Motor neuron (in vitro differentiated cells): Measurements from ENCODE around the gene COL8A2. TPM values are rescaled to one million over a fixed set of nuclear protein-coding genes. Genes with fewer than 3 reads are reported as not detected.
A peak's percentile ranks its signal among the peaks of the same experiment; 100 is the strongest.

Experiments used
- ATAC-seq, 8 experiments: fragments of 200-7000 bp; cut with Tn5 transposase; replicated peaks in 6 of 8; 2 replicates each; pipeline ENCODE4 v1.8.0; 2021; ENCODE audit warnings: mild to moderate bottlenecking in 8 of 8, moderate library complexity in 8 of 8
- H3K27ac ChIP-seq, 2 donors: fragments of 250-450 bp; sonication (Bioruptor Pico); 2 replicates each; pipeline ENCODE4 v1.9.0; 2021; ENCODE audit warnings: antibody characterized with exemption in 2 of 2, mild to moderate bottlenecking in 2 of 2, moderate library complexity in 1 of 2
- H3K4me1 ChIP-seq, 2 donors: fragments of 250-450 bp; sonication (Bioruptor Pico); replicated peaks in 1 of 2; 2 replicates each; pipeline ENCODE4 v1.6.1; 2021; ENCODE audit warnings: antibody characterized with exemption in 2 of 2, mild to moderate bottlenecking in 2 of 2, moderate library complexity in 1 of 2
- H3K4me3 ChIP-seq, 5 donors: fragments of 250-450 bp; sonication (Bioruptor Pico); 2 replicates each; pipeline ENCODE4 v1.9.0; 2021; ENCODE audit warnings: antibody characterized with exemption in 5 of 5, mild to moderate bottlenecking in 5 of 5, moderate library complexity in 4 of 5
- WGBS, 10 experiments: fragments of 450-650 bp; shearing (Covaris generic); methylation state at CpG; one replicate each; pipeline ENCODE4 v1.0.0; 2022; 5-methylcytosine and 5-hydroxymethylcytosine counted together
- in situ Hi-C, 9 experiments: fragments of 400-800 bp; cut with MboI; loops; one replicate each; pipeline ENCODE4 v1.15.0; 2021; ENCODE audit warnings: low sequenced_read_pairs in 9 of 9, low pct_unique_long_range_greater_than_20kb in 2 of 9; ENCODE audit not compliant: unreplicated experiment in 9 of 9
- total RNA-seq, 8 experiments: library from RNA; unstranded; fragments of 300-600 nt; gene quantifications; 2 replicates each; pipeline versions ENCODE4 v1.2.3 to v1.2.4, GENCODE V29; 2022

The COL8A2 gene
- total RNA-seq, 8 experiments from 2014 or later, result 0.31 to 12.3 (median 0.61) TPM

DNA sequence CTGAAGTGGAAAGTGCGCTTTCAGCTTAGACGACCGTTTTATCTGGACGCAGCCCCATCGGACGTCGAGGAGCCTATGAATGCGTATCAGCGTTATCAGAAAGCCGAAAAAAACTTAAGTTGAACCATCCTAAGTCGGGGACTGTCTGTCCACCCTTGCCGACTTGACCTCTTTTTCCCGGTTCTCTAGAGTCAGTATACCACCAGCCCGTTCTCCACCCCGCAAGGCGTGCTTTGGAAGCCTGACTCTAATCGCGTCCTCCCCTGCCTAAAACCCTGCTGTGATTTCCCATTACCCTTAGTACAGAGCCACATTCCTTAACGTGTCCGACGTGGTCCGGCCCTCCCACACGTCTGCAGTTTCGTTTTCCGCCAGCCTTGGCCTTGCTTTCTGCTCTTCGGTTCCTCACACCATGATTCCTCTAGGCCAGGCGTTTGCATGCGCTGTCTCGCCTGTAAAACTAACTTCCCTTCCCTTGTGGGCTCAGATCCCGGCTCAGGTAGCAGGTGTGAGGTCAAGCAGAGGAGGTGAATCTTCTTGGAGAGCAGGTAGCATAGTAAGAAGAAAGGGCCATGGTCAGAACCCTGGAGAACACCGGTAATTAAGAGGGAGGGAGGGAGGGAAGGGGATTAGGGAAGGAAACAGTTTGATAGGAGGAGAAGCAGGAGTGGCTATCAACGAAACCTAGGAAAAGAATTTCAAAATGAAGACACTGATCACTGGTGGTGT is 35.5 kb downstream of the COL8A2 start:
- H3K27ac ChIP-seq, result peak overlapping the region; percentile 86 to 93
- peak overlapping the region; percentile 65 to 94 (median 83) for H3K4me3 ChIP-seq
- ATAC-seq, result peak in 5 of 8 experiments; percentile 1 to 51 (median 6)
- WGBS, 10 experiments, result 0 to 42% (median 9%) methylated on average over 1 to 31 of the region's 32 CpGs
- H3K4me1 ChIP-seq, result peaks cover 12 to 13% of the 10 kb centered on the region in 2 donors
- in situ Hi-C loops, result loop anchor here in 1 of 9 experiments (10.0 kb wide), 1 partner anchor 335 kb away; no protein-coding TSS in a partner anchor

GRCh38 chr1:36088577-36089392 is 36.2 kb downstream of the COL8A2 start, which contains the start of gene ADPRS:
Gene ADPRS (plus strand): TSS chr1:36088892. CDS start chr1:36088905, 13 bp downstream.
- in situ Hi-C loops, result no loop called here
- Histone ChIP-seq H3K4me3 (peak within 1 kb of the TSS; percentile 65 to 94 (median 83)), H3K27ac (peak within 1 kb of the TSS; percentile 86 to 93), H3K4me1 (peaks cover 14 to 18% of the 10 kb centered on the region in 2 donors)
- 0 to 1% (median 0%) methylated on average over 5 to 19 of the region's 84 CpGs; no CpG with 5 or more reads in 6 of the 10 experiments for WGBS, 10 experiments
- ATAC-seq, result peak; percentile 80 to 88 (median 82)

GRCh38 chr1:36088265-36088576 is 36.8 kb downstream of the COL8A2 start:
- in situ Hi-C loops, result no loop called here
- ATAC-seq, result peak in 3 of 8 experiments; percentile 3 to 13 (median 6)
- H3K4me3 ChIP-seq, result peak overlapping the region; percentile 65 to 94 (median 83)
- WGBS, 10 experiments, result 10 to 100% (median 20%) methylated on average over 1 to 4 of the region's 8 CpGs; no CpG with 5 or more reads in 6 of the 10 experiments
- peak overlapping the region; percentile 17 to 93 for H3K27ac ChIP-seq
- H3K4me1 ChIP-seq, result peaks cover 14 to 18% of the 10 kb centered on the region in 2 donors

DNA sequence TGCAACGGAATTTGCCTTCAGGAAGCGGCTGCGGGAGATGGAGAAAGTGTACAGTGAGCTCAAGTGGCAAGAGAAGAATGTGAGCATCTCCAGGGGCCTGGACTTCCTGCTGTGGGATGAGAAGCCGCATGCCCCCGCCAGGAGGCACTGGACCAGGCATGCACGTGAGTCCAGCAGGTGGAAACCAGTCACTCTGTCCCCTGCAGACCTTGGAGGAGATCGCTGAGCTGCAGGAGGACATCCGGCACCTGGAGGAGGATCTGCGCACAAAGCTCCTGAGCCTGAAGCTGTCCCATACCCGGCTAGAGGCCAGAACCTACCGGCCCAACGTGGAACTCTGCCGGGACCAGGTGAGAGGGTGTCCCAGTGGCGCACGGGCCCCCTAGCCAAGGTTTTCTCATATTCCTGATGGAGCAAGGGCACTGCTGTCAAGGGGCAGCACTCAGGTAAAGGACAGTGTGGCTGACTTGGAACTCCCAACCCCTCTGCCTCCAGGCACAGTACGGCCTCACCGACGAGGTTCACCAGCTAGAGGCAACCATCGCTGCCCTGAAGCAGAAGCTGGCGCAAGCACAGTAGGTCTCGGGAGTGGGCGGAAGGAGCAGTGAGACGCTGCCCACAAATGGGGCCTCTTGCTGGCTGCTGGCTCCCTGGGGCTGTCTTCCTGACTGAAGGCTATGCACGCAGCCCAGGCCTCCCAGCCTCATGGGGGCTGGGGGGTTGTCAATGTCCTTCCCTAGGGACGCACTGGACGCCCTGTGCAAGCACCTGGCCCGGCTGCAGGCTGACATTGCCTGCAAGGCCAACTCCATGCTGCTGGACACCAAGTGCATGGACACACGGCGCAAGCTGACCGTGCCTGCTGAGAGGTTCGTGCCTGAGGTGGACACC is 37.5 kb downstream of the COL8A2 start:
- H3K4me1 ChIP-seq, result peaks cover 14 to 18% of the 10 kb centered on the region in 2 donors
- in situ Hi-C loops, result no loop called here
- H3K27ac ChIP-seq, result no peak overlapping the region
- WGBS, 10 experiments, result 27 to 100% (median 93%) methylated on average over 1 to 20 of the region's 31 CpGs; no CpG with 5 or more reads in 1 of the 10 experiments
- ATAC-seq, result no peak
- H3K4me3 ChIP-seq, result no peak overlapping the region

DNA sequence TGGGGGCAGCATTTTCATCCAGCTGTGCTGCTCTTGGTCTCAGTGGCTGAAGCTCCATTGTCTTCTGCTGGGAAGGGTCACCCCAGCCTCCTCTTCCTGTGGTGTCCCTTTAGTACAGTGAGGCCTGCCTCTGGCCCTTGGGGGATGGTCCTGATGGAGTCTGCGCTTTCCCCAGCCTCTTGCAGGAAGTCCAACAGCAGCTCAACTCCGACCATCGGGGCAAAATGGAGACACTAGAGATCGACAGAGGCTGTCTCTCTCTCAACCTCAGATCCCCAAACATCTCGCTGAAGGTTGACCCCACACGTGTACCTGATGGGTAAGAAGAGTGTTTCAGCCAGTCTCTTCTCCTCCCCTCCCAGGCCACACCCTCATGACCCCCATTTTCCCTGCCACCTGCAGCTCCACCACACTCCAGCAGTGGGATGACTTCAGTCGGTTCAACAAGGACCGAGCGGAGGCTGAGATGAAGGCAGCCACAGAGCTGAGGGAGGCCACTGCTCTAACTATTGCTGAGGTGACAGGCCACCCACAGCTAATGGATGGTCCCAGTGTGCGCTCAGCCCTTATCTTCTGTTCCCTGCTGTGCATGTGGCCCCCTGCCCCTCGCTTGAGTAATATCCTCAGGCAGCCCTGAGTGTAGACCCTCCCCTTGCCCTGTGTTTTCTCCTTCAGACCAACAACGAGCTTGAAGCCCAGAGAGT is 38.3 kb downstream of the COL8A2 start:
- peaks cover 14 to 18% of the 10 kb centered on the region in 2 donors for H3K4me1 ChIP-seq
- in situ Hi-C loops, result no loop called here
- ATAC-seq, result no peak
- H3K27ac ChIP-seq, result no peak overlapping the region
- WGBS, 10 experiments, result 17 to 100% (median 81%) methylated on average over 1 to 4 of the region's 12 CpGs; no CpG with 5 or more reads in 2 of the 10 experiments
- H3K4me3 ChIP-seq, result no peak overlapping the region

GRCh38 chr1:36085686-36086526 is 39.1 kb downstream of the COL8A2 start:
- in situ Hi-C loops, result no loop called here
- H3K4me3 ChIP-seq, result no peak overlapping the region
- no peak overlapping the region for H3K27ac ChIP-seq
- 78 to 100% (median 91%) methylated on average over 1 to 27 of the region's 29 CpGs; no CpG with 5 or more reads in 2 of the 10 experiments for WGBS, 10 experiments
- peaks cover 14 to 18% of the 10 kb centered on the region in 2 donors for H3K4me1 ChIP-seq
- no peak for ATAC-seq

DNA sequence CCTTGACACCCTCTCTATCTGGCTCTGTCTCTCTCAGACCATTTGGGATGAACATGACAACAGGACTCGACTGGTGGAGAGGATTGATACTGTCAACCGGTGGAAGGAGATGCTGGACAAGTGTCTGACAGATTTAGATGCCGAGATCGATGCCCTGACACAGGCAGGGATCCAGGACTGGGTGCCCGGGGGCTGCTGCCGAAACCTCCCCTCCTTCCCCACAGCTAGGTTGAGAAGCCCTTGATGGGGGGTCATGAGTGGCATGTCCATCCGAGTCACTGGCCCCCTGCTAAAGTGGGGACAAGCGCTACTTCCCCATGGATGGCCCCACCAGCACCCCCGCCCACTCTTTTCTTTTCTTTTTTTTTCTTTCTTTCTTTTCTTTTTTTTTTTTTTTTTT is 39.9 kb downstream of the COL8A2 start:
- WGBS, 10 experiments, result 50 to 100% (median 84%) methylated on average over 1 to 6 of the region's 9 CpGs; no CpG with 5 or more reads in 2 of the 10 experiments
- no peak overlapping the region for H3K4me3 ChIP-seq
- H3K4me1 ChIP-seq, result peaks cover 12 to 18% of the 10 kb centered on the region in 2 donors
- no peak for ATAC-seq
- in situ Hi-C loops, result no loop called here
- no peak overlapping the region for H3K27ac ChIP-seq

GRCh38 chr1:36084497-36085115 is 40.4 kb downstream of the COL8A2 start:
- Histone ChIP-seq H3K4me3 (peak overlapping the region; percentile 33 to 44 (median 37)), H3K27ac (peak overlapping the region in 1 of 2 donors; percentile 56), H3K4me1 (peaks cover 7 to 14% of the 10 kb centered on the region in 2 donors)
- no peak for ATAC-seq
- in situ Hi-C loops, result no loop called here
- WGBS, 10 experiments, result 32 to 100% (median 49%) methylated on average over 1 to 10 of the region's 19 CpGs; no CpG with 5 or more reads in 5 of the 10 experiments

GRCh38 chr1:36083635-36084496 is 41.2 kb downstream of the COL8A2 start, which contains the start of gene TEKT2:
Gene TEKT2 (plus strand): TSS chr1:36084094. CDS start chr1:36084922, 828 bp downstream.
- peak within 1 kb of the TSS; percentile 33 to 44 (median 37) for H3K4me3 ChIP-seq
- peak within 1 kb of the TSS in 1 of 2 donors; percentile 56 for H3K27ac ChIP-seq
- 22 to 70% (median 48%) methylated on average over 2 to 7 of the region's 59 CpGs; no CpG with 5 or more reads in 5 of the 10 experiments for WGBS, 10 experiments
- H3K4me1 ChIP-seq, result peaks cover 6 to 13% of the 10 kb centered on the region in 2 donors
- peak in 7 of 8 experiments; percentile 6 to 58 (median 53) for ATAC-seq
- in situ Hi-C loops, result no loop called here

- Histone ChIP-seq H3K4me1 (peaks cover 4 to 11% of the 10 kb centered on the region in 2 donors), H3K4me3 (peak overlapping the region in 1 of 5 donors; percentile 44), H3K27ac (no peak overlapping the region)
- ATAC-seq, result no peak
- in situ Hi-C loops, result no loop called here
- 80 to 100% (median 90%) methylated on average over 1 to 11 of the region's 13 CpGs; no CpG with 5 or more reads in 3 of the 10 experiments for WGBS, 10 experiments
Measured at GRCh38 chr1:36083219-36083618, 41.8 kb downstream of the COL8A2 start.
